ENCODE data around the gene SPOCK2. TPM values are rescaled to one million over a fixed set of nuclear protein-coding genes. Genes with fewer than 3 reads are reported as not detected.

SPOCK2 gene
- total RNA-seq, 4 donors from 2014 or later: 1.8 to 18.7 (median 4.5) TPM

GRCh38 chr10:72083790-72084459, 4.4 kb downstream of the SPOCK2 start:
- no peak for DNase-seq
- Histone ChIP-seq H3K27me3 (peaks cover 0 to 4% of the 10 kb centered on the region in 2 donors), H3K9me3 (no peaks in the 10 kb centered on the region), H3K27ac (no peak overlapping the region), H3K36me3 (no peaks in the 10 kb centered on the region), H3K4me1 (peaks cover 0 to 15% of the 10 kb centered on the region in 2 donors), H3K4me3 (no peak overlapping the region)
- intact Hi-C loops (cut with DNase I; ENCODE audit: low total_unique reads): no loop called here
- TF ChIP-seq CTCF (IDR thresholded peaks at IDR 0.05): no peak
- no peak for TF ChIP-seq POLR2A (IDR thresholded peaks at IDR 0.05)

GRCh38 chr10:72082856-72083789, 5.2 kb downstream of the SPOCK2 start:
- H3K4me3 ChIP-seq: no peak overlapping the region
- H3K36me3 ChIP-seq: no peaks in the 10 kb centered on the region
- H3K27ac ChIP-seq: no peak overlapping the region
- H3K27me3 ChIP-seq: no peaks in the 10 kb centered on the region
- no peak for DNase-seq
- intact Hi-C loops (cut with DNase I; ENCODE audit: low total_unique reads): no loop called here
- no peaks in the 10 kb centered on the region for H3K9me3 ChIP-seq
- peaks cover 0 to 11% of the 10 kb centered on the region in 2 donors for H3K4me1 ChIP-seq
- TF ChIP-seq POLR2A (IDR thresholded peaks at IDR 0.05) (no peak), CTCF (IDR thresholded peaks at IDR 0.05) (no peak)

GRCh38 chr10:72081772-72082590, 6.4 kb downstream of the SPOCK2 start:
- no peaks in the 10 kb centered on the region for H3K36me3 ChIP-seq
- no peaks in the 10 kb centered on the region for H3K9me3 ChIP-seq
- no peaks in the 10 kb centered on the region for H3K4me1 ChIP-seq
- no peak overlapping the region for H3K4me3 ChIP-seq
- no peaks in the 10 kb centered on the region for H3K27me3 ChIP-seq
- no peak overlapping the region for H3K27ac ChIP-seq
- DNase-seq: no peak
- intact Hi-C loops (cut with DNase I; ENCODE audit: low total_unique reads): no loop called here
- TF ChIP-seq POLR2A (IDR thresholded peaks at IDR 0.05) (no peak), CTCF (IDR thresholded peaks at IDR 0.05) (no peak)

GRCh38 chr10:72081210-72081609, 7.1 kb downstream of the SPOCK2 start:
- Histone ChIP-seq H3K4me1 (no peaks in the 10 kb centered on the region), H3K36me3 (no peaks in the 10 kb centered on the region), H3K27ac (no peak overlapping the region), H3K4me3 (no peak overlapping the region), H3K27me3 (no peaks in the 10 kb centered on the region), H3K9me3 (no peaks in the 10 kb centered on the region)
- no peak for DNase-seq
- TF ChIP-seq POLR2A (IDR thresholded peaks at IDR 0.05): no peak
- TF ChIP-seq CTCF (IDR thresholded peaks at IDR 0.05): no peak
- intact Hi-C loops (cut with DNase I; ENCODE audit: low total_unique reads): no loop called here
